Measurements from ENCODE around the gene DOCK2.
A peak's percentile ranks its signal among the peaks of the same experiment; 100 is the strongest.

Gene DOCK2

DNA sequence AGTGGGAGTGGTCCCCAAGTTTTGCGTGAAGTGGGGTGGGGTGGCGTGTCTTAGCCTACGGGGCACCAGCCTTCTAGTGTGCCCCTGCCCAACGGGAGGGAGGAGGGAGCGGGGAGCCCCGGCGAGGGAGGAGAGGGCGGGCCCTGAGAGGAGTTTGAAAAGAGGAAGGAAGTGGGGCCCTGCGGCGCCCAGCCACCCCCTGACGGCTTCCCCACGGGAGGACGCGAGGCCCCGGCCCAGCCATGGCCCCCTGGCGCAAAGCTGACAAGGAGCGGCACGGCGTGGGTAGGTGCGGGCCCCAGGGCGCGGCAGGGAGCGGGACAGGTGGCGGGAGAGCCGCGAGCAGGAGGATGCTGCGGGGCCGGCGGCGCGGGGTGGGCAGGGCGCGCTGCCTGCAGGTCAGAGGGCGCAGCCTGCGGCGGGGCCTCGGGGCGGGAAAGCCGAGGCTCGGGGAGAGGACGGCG lies at the start of gene DOCK2:
DOCK2 (plus strand) TSS at position 191 of the 464 bp plus-strand sequence; CDS start at position 243, 52 bp downstream.
- no peak for TF ChIP-seq CTCF (conservative IDR thresholded peaks at IDR 0.05; ENCODE audit: low read length)
- DNase-seq (ENCODE audit: low read depth), result no peak

DNA sequence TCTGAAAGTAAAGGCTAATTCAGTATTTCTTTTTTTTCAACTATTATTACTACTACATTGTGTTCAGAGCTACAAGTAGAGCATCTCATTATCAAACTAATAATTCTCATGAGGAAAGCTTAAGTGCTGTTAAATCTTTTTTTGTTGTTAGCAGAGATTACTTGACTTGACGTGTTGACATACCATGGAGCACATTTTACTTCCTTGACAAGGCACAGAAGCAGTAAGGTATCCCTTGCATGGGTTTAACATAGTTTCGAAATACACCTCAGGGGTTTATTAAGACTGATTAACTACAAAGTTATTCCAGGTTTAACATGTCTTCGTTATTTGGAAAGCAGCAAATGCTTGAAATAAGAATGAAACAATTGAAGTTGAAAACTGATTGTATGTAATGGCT lies 46.5 kb upstream of the DOCK2 start:
- no peak for TF ChIP-seq CTCF (conservative IDR thresholded peaks at IDR 0.05; ENCODE audit: low read length)
- no peak for DNase-seq (ENCODE audit: low read depth)
- H3K4me3 ChIP-seq (ENCODE audit: low read length), result no peak overlapping the region

More for the DNA sequence above, at the start of gene DOCK2:
- peak within 1 kb of the TSS; percentile 32 for H3K4me3 ChIP-seq (ENCODE audit: low read length)

DNA sequence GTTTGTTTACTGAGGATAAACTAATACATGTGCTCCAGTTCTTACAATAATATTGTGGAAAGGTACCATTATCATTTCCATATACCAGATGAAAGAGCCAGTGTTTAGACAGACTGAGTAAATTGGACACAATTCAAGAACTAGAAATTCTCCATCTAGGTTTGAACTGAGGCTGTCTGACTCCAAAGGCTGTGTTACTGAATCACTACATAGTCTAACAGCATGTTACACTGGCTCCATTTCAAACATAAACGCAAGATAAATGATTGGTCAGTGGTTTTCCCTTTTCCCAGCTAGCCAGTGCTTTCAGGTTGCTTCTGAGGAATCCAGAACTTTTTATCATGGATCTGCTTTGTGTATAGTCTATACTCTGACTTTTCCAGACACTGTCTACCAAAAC lies 45.4 kb upstream of the DOCK2 start:
- no peak for TF ChIP-seq CTCF (conservative IDR thresholded peaks at IDR 0.05; ENCODE audit: low read length)
- DNase-seq (ENCODE audit: low read depth), result peak; percentile 61
- no peak overlapping the region for H3K4me3 ChIP-seq (ENCODE audit: low read length)

DNA sequence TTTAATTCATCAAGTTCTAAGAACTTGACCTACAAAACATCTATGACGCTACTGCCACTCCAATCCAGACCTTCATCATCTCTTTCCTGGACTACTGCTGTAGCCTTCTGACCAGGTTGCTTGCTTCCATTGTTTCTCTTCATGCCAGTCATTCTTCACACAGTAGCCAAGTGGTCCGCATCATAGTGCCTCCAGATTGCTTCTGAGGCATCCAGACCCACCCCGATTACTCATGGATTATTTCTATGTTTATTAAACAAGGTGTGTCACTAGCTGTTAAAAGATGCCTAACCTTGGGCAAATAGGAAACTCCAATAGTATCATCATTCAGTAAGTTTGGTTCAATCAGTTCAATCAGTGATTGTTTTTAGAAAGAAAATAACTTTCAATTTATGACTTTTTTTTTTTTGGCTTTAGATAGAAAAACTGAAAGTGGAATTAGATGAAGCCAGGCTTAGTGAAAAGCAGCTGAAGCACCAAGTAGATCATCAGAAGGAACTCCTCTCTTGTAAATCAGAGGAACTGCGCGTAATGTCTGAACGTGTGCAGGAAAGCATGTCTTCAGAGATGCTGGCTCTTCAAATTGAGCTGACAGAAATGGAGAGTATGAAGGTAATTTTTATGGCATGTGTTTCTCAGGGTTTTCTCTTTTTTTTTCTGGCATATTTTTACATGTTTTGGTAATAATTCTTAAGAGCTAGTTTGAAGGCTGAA lies 44.0 kb upstream of the DOCK2 start:
- DNase-seq (ENCODE audit: low read depth), result no peak
- no peak for TF ChIP-seq CTCF (conservative IDR thresholded peaks at IDR 0.05; ENCODE audit: low read length)
- H3K4me3 ChIP-seq (ENCODE audit: low read length), result no peak overlapping the region

GRCh38 chr5:169595172-169595820 lies 41.8 kb upstream of the DOCK2 start:
- DNase-seq (ENCODE audit: low read depth), result peak; percentile 64
- no peak for TF ChIP-seq CTCF (conservative IDR thresholded peaks at IDR 0.05; ENCODE audit: low read length)
- no peak overlapping the region for H3K4me3 ChIP-seq (ENCODE audit: low read length)

DNA sequence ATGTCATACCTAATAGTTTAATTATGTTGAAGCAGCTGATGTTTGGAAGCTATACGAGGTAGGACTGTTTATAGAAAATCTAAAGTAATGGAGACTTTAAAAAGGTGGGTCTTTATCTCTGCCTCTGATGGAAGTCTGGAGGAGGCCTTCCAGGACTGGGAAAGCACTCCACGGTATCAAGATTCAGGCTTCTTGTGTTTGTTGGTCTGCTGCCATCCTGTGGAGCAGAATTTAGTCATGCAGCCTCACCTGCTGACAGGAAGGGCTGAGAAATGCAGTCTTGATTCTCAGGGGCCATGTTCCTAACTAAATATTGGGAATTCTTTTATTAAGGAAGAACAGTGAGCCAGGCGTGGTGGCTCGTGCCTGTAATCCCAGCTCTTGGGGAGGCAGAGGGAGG lies 37.6 kb upstream of the DOCK2 start:
- TF ChIP-seq CTCF (conservative IDR thresholded peaks at IDR 0.05; ENCODE audit: low read length), result no peak
- DNase-seq (ENCODE audit: low read depth), result no peak
- no peak overlapping the region for H3K4me3 ChIP-seq (ENCODE audit: low read length)

GRCh38 chr5:169602535-169602934 lies 34.5 kb upstream of the DOCK2 start:
- no peak for TF ChIP-seq CTCF (conservative IDR thresholded peaks at IDR 0.05; ENCODE audit: low read length)
- H3K4me3 ChIP-seq (ENCODE audit: low read length), result no peak overlapping the region
- peak; percentile 34 for DNase-seq (ENCODE audit: low read depth)

Data from AG10803 (cell line).